AG04450 (cell line): ENCODE results near the gene PRSS3. TPM values are rescaled to one million over a fixed set of nuclear protein-coding genes. Genes with fewer than 3 reads are reported as not detected.
A peak's percentile ranks its signal among the peaks of the same experiment; 100 is the strongest.
"Not testable (repeated sequence)": the region's sequence is repeated elsewhere in the genome, so short reads cannot be mapped to it uniquely, and the experiment has no call there.

Experiments
- CTCF ChIA-PET: fragments of 300-600, 350-600 bp; formaldehyde crosslinking; extraction: SDS; loops from one replicate; lab custom pipeline; 2022; ENCODE audit warnings: antibody characterized with exemption, inconsistent platforms; lab: Charles Lee
- POLR2A ChIA-PET: fragments of 350-600 bp; formaldehyde crosslinking; extraction: SDS; loops from one replicate; lab custom pipeline; 2021; ENCODE audit warnings: antibody characterized with exemption, inconsistent platforms; lab: Yijun Ruan, JAX
- DNase-seq: peaks from one replicate; pipeline ENCODE4 v3.0.0-alpha.2; 2011; ENCODE audit warnings: low read depth, low spot score
- H3K27ac ChIP-seq: one replicate; pipeline ENCODE4 v1.5.1; 2012; ENCODE audit warnings: low read depth, low read length, control low read depth
- H3K27me3 ChIP-seq: one replicate; pipeline ENCODE4 v1.6.0; 2012; ENCODE audit warnings: low read length; ENCODE audit not compliant: control insufficient read depth, insufficient read depth
- H3K4me3 ChIP-seq: 2 replicates; pipeline ENCODE4 v1.5.1; 2011; ENCODE audit warnings: mild to moderate bottlenecking, low read depth, low read length, control low read depth
- H3K9me3 ChIP-seq: 2 replicates; pipeline ENCODE4 v1.5.1; 2012; ENCODE audit warnings: low read length; ENCODE audit not compliant: control insufficient read depth, insufficient read depth
- polyA plus RNA-seq: library from polyadenylated mRNA; depleted of rRNA; stranded (reverse); fragments of >200 nt; gene quantifications from 2 replicates; pipeline ENCODE4 v1.2.3, GENCODE V29; 2011
- TF ChIP-seq, protein P1 (sequence below): IDR thresholded peaks from 2 replicates; pipeline ENCODE4 v1.5.1; 2011; ENCODE audit warnings: low read depth, low read length, control low read depth, inconsistent platforms

The PRSS3 gene
- polyA plus RNA-seq, 1 experiment, result 0.64 TPM

DNA sequence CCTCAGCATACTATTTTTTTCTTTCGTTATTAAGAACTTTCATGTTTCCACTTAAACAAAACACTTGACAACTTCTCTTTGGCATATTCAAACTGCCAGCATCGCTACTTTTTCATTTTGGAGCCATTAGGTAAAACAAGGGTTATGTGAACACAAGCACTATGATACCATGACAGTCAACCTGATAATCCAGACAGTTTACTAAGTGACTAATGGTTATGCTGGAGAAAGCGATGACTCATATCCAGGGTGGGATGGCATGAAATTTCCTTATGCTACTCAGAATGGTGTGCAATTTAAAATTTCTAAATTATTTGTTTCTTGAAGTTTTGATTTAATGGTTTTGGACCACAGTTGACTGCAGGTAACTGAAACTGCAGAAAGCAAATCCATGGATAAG, 29.9 kb upstream of the PRSS3 start:
- H3K4me3 ChIP-seq, result no peak overlapping the region
- POLR2A ChIA-PET, result no interaction called here
- DNase-seq, result no peak
- TF ChIP-seq, protein P1, sequence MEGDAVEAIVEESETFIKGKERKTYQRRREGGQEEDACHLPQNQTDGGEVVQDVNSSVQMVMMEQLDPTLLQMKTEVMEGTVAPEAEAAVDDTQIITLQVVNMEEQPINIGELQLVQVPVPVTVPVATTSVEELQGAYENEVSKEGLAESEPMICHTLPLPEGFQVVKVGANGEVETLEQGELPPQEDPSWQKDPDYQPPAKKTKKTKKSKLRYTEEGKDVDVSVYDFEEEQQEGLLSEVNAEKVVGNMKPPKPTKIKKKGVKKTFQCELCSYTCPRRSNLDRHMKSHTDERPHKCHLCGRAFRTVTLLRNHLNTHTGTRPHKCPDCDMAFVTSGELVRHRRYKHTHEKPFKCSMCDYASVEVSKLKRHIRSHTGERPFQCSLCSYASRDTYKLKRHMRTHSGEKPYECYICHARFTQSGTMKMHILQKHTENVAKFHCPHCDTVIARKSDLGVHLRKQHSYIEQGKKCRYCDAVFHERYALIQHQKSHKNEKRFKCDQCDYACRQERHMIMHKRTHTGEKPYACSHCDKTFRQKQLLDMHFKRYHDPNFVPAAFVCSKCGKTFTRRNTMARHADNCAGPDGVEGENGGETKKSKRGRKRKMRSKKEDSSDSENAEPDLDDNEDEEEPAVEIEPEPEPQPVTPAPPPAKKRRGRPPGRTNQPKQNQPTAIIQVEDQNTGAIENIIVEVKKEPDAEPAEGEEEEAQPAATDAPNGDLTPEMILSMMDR, result no peak
- no peaks in the 10 kb centered on the region for H3K9me3 ChIP-seq
- H3K27ac ChIP-seq, result no peak overlapping the region
- CTCF ChIA-PET, result no interaction called here
- no peaks in the 10 kb centered on the region for H3K27me3 ChIP-seq

DNA sequence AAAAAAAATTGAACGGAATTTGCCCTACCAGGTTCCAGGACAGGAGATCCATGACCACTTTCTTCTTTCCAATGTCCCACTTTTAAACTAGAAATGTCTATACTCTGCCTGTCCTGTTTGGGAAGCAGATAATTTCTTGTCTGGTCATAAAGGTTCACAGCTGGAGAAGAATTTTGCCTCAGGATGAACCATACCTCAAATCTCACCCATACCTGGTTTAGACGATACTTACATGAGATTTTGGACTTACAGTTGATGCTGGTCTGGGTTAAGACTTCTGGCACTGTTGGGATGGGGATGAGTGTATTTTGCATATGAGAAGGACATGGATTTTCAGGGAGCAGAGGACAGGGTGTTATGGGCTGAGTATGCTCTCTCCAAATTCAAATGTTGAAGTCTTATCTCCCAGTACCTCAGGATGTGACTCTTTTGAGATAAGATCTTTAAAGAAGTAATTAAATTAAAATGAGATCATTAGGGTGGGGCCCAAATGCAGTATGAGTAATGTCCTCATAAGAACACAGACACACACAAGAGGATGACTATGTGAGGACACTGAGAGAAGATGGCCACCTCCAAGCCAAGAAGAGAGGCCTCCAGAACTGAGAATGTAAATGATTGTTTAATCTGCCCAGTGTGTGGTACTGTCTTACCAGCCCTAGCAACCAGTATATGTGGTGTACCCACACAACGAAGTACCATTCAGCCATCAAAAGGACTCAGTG, 25.0 kb upstream of the PRSS3 start:
- DNase-seq, CTCF ChIA-PET, POLR2A ChIA-PET, H3K27me3 ChIP-seq, H3K4me3 ChIP-seq, H3K9me3 ChIP-seq, H3K27ac ChIP-seq: not testable (repeated sequence)

DNA sequence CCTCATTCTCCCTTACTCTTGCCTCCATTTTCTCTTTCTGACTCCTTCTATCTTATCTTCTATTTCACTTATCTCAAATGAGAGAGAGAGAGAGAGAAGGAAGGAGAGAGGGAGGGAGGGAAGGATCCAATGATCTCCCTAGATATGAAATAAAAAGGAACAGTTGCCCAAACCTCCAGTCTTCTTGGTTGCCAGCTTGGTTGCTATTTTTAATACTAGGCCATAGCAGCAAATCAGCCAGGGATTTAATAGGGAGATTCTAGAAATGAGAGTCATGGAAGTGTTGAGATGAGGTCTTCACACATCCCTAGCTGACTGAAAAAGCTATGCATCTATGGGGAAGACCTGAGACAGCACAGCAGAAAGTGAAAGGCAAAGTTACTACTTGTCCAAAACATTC, 22.2 kb upstream of the PRSS3 start:
- H3K4me3 ChIP-seq, H3K9me3 ChIP-seq, CTCF ChIA-PET, DNase-seq, POLR2A ChIA-PET, H3K27me3 ChIP-seq, H3K27ac ChIP-seq: not testable (repeated sequence)

DNA sequence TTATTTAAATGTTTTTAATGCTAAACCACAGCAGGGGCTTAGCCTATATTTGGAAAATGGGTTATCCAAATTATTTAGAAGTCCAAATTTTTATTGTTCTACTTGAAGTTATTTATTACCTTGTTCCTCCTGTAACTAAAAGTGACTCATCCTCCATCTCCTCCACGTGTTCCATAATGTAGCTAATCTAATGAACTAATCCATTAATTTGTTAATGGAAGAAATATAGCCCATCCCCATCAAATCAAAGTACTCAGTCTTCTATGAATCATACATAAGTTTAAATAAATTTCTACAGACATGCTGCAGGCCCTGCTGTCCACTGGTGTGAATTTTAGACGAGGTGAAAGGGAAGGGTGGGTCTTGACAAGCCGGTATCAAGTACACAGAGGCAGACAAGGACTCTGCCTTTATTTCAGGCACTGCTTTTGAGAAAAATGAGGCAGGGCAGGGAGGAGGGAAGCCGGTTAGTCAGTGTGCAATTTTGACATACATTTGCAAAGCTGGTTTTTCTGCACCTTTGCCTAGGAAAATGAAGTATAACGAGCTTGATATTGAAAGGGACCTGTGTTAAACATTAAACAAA, 21.2 kb upstream of the PRSS3 start:
- CTCF ChIA-PET, H3K27me3 ChIP-seq, H3K4me3 ChIP-seq, DNase-seq, H3K27ac ChIP-seq, H3K9me3 ChIP-seq: not testable (repeated sequence)
- POLR2A ChIA-PET, result interaction anchor here (0.5 kb wide), 1 partner anchor 114 kb away, joined by 4 read pairs; no protein-coding TSS in a partner anchor

DNA sequence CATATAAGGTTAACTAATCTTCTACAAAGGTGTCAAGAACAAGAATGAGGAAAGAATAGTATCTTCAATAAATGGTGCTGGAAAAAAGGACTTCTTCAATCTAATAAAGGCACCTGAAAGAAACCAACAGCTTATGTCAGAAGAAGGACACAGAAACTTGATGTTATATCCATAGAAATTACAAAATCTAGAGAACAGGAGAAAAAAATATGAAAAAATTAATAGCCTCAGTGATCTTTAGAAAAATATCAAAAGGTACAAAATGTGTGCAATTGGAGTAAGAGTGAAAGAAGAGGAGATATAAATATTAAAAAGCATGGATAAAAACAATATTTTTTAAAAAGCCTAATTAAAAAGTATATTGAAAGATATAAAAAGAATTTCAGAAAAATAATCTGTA, 18.8 kb upstream of the PRSS3 start:
- TF ChIP-seq, protein P1, result no peak
- CTCF ChIA-PET, result interaction anchor here (1.4 kb wide), 1 partner anchor 39 kb away, joined by 8 read pairs; no protein-coding TSS in a partner anchor
- no peak overlapping the region for H3K27ac ChIP-seq

DNA sequence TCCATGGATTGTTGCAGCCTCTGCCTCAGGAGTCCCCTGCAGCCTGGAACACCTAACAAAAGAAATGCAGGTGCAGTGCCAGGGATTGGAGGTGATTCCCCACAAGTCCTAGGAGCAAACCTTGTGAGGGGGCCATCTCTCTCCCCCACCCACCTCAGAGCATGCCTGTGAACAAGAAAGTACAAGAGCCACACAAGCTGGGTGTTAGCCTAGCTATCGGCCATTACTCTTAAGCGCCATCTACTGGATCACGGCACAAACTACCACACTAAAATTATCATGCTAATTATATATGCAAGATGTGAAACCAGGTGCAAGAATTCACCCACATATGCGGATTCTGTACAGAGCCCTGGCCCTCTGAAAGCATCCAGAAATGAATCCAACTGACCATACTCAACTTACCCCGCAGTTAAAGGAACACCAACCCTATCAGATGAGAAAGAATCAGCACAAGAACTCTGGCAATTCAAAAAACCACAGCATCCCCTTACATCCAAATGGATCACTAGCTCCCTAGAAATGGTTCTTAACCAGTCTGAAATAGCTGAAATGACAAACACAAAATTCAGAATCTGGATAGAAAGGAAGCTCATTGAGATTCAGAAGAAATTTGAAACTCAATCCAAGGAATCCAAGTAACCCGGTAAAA, 16.5 kb upstream of the PRSS3 start:
- Histone ChIP-seq H3K27me3 (no peaks in the 10 kb centered on the region), H3K4me3 (no peak overlapping the region), H3K27ac (no peak overlapping the region), H3K9me3 (no peaks in the 10 kb centered on the region)
- ChIA-PET POLR2A (interaction anchor here (0.7 kb wide), 1 partner anchor 82 kb away, joined by 9 read pairs; no protein-coding TSS in a partner anchor), CTCF (interaction anchor here (0.6 to 3.7 kb wide), 35 partner anchors 9 to 295 kb away, joined by 3 to 45 read pairs (median 4); partner anchors contain the start of gene PRSS3)
- DNase-seq, result no peak
- TF ChIP-seq, protein P1, result peak; percentile 91

More for the DNA sequence above, 18.8 kb upstream of the PRSS3 start:
- H3K27me3 ChIP-seq, result no peaks in the 10 kb centered on the region
- POLR2A ChIA-PET, result interaction anchor here (0.7 kb wide), 1 partner anchor 210 kb away, joined by 9 read pairs; no protein-coding TSS in a partner anchor
- DNase-seq, result no peak
- H3K4me3 ChIP-seq, result no peak overlapping the region
- H3K9me3 ChIP-seq, result no peaks in the 10 kb centered on the region
